Stimulated activated CD4-positive, alpha-beta T cell treated with anti-CD3 and anti-CD28 coated beads, Interleukin-12 subunit alpha, Interleukin-12 subunit beta, amount 100 ng/mL, for 4 hours (primary cell): Measurements from ENCODE around the gene SCG5.

Experiments used
- DNase-seq: peaks from one replicate; pipeline ENCODE4 v3.0.0-alpha.2; 2020

Gene SCG5

GRCh38 chr15:32659340-32660155, 18.0 kb downstream of the SCG5 start:
- no peak for DNase-seq

- DNase-seq: no peak
Observed at GRCh38 chr15:32663671-32664070, 22.2 kb downstream of the SCG5 start.

- DNase-seq: no peak
Observed at GRCh38 chr15:32664796-32665195, 23.3 kb downstream of the SCG5 start.

- no peak for DNase-seq
Observed at GRCh38 chr15:32667321-32667720, 25.8 kb downstream of the SCG5 start.

GRCh38 chr15:32668942-32669341, 27.4 kb downstream of the SCG5 start:
- DNase-seq: no peak

- no peak for DNase-seq
Observed at GRCh38 chr15:32669896-32670611, 28.5 kb downstream of the SCG5 start.

- no peak for DNase-seq
Observed at GRCh38 chr15:32670623-32671022, 29.1 kb downstream of the SCG5 start.

- no peak for DNase-seq
Observed at GRCh38 chr15:32671339-32672325, 30.1 kb downstream of the SCG5 start.

GRCh38 chr15:32674681-32675080, 33.2 kb downstream of the SCG5 start:
- no peak for DNase-seq

GRCh38 chr15:32675466-32675865, 34.0 kb downstream of the SCG5 start:
- no peak for DNase-seq

GRCh38 chr15:32676169-32676568, 34.7 kb downstream of the SCG5 start:
- no peak for DNase-seq

GRCh38 chr15:32677238-32677750, 35.8 kb downstream of the SCG5 start:
- DNase-seq: no peak

- no peak for DNase-seq
Observed at GRCh38 chr15:32679298-32679690, 37.8 kb downstream of the SCG5 start.

GRCh38 chr15:32682569-32682968, 41.1 kb downstream of the SCG5 start:
- DNase-seq: no peak

GRCh38 chr15:32682977-32683630, 41.6 kb downstream of the SCG5 start:
- DNase-seq: no peak

- no peak for DNase-seq
Observed at GRCh38 chr15:32683906-32684584, 42.5 kb downstream of the SCG5 start.

GRCh38 chr15:32685576-32685975, 44.1 kb downstream of the SCG5 start:
- no peak for DNase-seq

GRCh38 chr15:32687556-32687955, 46.0 kb downstream of the SCG5 start:
- no peak for DNase-seq

GRCh38 chr15:32688151-32688639, 46.7 kb downstream of the SCG5 start:
- no peak for DNase-seq

- DNase-seq: no peak
Observed at GRCh38 chr15:32690941-32691688, 49.6 kb downstream of the SCG5 start.

- DNase-seq: no peak
Observed at GRCh38 chr15:32691689-32692038, 50.2 kb downstream of the SCG5 start.
